Adrenal gland (tissue), 12 donors: ENCODE measurements around the gene TWIST2. TPM values are rescaled to one million over a fixed set of nuclear protein-coding genes. Genes with fewer than 3 reads are reported as not detected.
A peak's percentile ranks its signal among the peaks of the same experiment; 100 is the strongest.

ENCODE experiments used
- DNase-seq, 7 donors: peaks; one replicate each; pipeline ENCODE4 v3.0.0-alpha.2; 2019 to 2020
- H3K27ac ChIP-seq, 5 donors: fragments of 200-600 bp; sonication (generic) in 4 of 5; 1 replicate in 3 of 5; 2 replicates in 2 of 5; pipeline versions ENCODE4 v1.5.1 to v1.8.0; 2016 to 2020; ENCODE audit warnings: mild to moderate bottlenecking in 1 of 5
- H3K27me3 ChIP-seq: fragments of 200-600 bp; 2 replicates; pipeline ENCODE4 v1.8.0; 2021
- H3K36me3 ChIP-seq, 2 donors: fragments of 200-600 bp; replicated peaks in 1 of 2; 1 replicate in 1 of 2; 2 replicates in 1 of 2; pipeline versions ENCODE4 v1.5.1 to v1.8.0; 2018 to 2022
- H3K4me1 ChIP-seq, 2 donors: fragments of 200-600 bp; replicated peaks in 1 of 2; 1 replicate in 1 of 2; 2 replicates in 1 of 2; pipeline versions ENCODE4 v1.5.1 to v1.8.0; 2018 to 2021
- H3K4me3 ChIP-seq, 4 donors: fragments of 200-600 bp; sonication (generic) in 3 of 4; one replicate each; pipeline ENCODE4 v1.5.1; 2016 to 2018
- H3K9me3 ChIP-seq, 3 donors: fragments of 200-600 bp; sonication (generic) in 1 of 3; replicated peaks in 1 of 3; 1 replicate in 2 of 3; 2 replicates in 1 of 3; pipeline versions ENCODE4 v1.5.1 to v1.8.0; 2016 to 2021
- POLR2A ChIP-seq, 2 donors: fragments of 450-650 bp; IDR thresholded peaks; one replicate each; pipeline ENCODE4 v1.6.1; 2017; ENCODE audit warnings: antibody characterized with exemption in 2 of 2, mild to moderate bottlenecking in 2 of 2, moderate library complexity in 1 of 2
- WGBS, 4 donors: extraction: QIAGEN DNeasy Blood & Tissue Kit in 2 of 4; methylation state at CpG; one replicate each; pipeline versions ENCODE4 v1.1.5 to v1.1.7; 2013 to 2017; 5-methylcytosine and 5-hydroxymethylcytosine counted together
- intact Hi-C, 2 donors: fragments of 100-400 bp; cut with DNase I; formaldehyde crosslinking; loops; one replicate each; pipeline versions ENCODE4 v1.14.1 to v1.15.0; 2022 to 2023
- polyA plus RNA-seq, 3 donors: library from polyadenylated mRNA; stranded (reverse); fragments of 200-250 nt in 2 of 3; fragments of 350-450 nt in 1 of 3; fragmentation: Illumina TruSeq in 1 of 3; extraction: RNeasy Lipid Tissue Mini Kit (QIAGEN cat#74804) in 1 of 3; gene quantifications; one replicate each; pipeline ENCODE4 v1.2.3, GENCODE V29; 2013 to 2014
- total RNA-seq, 9 donors: library from RNA; depleted of rRNA in 4 of 9; stranded (reverse); fragments of >200 nt in 4 of 9; fragments of 120-200 nt in 1 of 9; fragmentation: NEBNext Ultra II Directional in 1 of 9; extraction: Animal tissue kit (Norgen Biotek cat#: 25700) in 1 of 9; gene quantifications; one replicate each; pipeline versions ENCODE4 v1.1.0 to v1.2.4, GENCODE V29; 2013 to 2023
- TF ChIP-seq, protein P1 (sequence below), 6 experiments: fragments of 450-650 bp in 4 of 6; fragments of 200-600 bp in 2 of 6; sonication (generic) in 1 of 6; IDR thresholded peaks; 1 replicate in 5 of 6; 2 replicates in 1 of 6; pipeline versions ENCODE4 v1.5.1 to v1.8.0; 2016 to 2021; ENCODE audit warnings: antibody characterized with exemption in 6 of 6, mild to moderate bottlenecking in 2 of 6, moderate library complexity in 1 of 6
- donor health status: healthy with polysubstance abuse.
- donor health status: Bipolar disorder and iron deficiency.
- donor health status: DM: yes; HTN: yes; CAD: no.
- donor health status: DM: no; HTN: no; CAD: no.
- donor health status: DM: no; HTN: no; CAD: no.
- donor health status: DM: yes; HTN: yes; CAD: no.

The TWIST2 gene
- total and polyA plus RNA-seq, 12 donors, result 1.0 to 20.5 (median 6.0) TPM

DNA sequence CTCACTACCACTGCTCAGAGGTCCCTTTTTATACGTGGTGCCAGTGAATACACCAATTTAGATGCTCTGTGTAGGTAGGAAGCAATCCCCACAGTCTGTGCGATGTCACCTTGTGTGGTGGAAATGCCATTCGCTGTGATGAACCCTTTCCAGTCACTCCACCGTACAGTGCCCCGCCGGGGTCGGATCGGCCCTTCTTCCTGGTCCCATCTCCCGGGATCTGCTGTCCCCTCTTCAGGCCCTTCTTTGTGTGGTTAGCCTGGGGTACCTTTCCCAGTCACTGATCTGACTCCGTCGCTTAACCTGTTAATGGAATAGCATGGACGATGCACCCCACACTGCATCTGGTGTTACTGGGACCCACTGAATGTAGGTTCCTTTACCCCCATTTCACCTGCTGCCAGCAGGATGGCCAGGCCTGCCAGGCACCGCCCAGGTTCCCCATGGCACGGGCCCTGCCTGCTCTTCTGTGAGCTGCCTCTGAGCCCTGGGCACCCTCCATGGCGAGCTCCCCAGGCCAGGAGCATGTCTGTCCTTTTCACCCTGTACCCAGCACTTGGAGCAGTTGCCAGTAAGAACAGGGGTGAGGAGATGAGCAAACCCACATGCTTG is 18.0 kb downstream of the TWIST2 start:
- TF ChIP-seq, protein P1, sequence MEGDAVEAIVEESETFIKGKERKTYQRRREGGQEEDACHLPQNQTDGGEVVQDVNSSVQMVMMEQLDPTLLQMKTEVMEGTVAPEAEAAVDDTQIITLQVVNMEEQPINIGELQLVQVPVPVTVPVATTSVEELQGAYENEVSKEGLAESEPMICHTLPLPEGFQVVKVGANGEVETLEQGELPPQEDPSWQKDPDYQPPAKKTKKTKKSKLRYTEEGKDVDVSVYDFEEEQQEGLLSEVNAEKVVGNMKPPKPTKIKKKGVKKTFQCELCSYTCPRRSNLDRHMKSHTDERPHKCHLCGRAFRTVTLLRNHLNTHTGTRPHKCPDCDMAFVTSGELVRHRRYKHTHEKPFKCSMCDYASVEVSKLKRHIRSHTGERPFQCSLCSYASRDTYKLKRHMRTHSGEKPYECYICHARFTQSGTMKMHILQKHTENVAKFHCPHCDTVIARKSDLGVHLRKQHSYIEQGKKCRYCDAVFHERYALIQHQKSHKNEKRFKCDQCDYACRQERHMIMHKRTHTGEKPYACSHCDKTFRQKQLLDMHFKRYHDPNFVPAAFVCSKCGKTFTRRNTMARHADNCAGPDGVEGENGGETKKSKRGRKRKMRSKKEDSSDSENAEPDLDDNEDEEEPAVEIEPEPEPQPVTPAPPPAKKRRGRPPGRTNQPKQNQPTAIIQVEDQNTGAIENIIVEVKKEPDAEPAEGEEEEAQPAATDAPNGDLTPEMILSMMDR (IDR thresholded peaks at IDR 0.05), result no peak
- TF ChIP-seq POLR2A (IDR thresholded peaks at IDR 0.05), result no peak
- no peak overlapping the region for H3K4me3 ChIP-seq
- peak in 1 of 7 donors; percentile 45 for DNase-seq
- WGBS, 4 donors, result 92 to 95% (median 94%) methylated on average over 12 to 15 of the region's 15 CpGs
- peaks cover 7 to 13% of the 10 kb centered on the region in 2 donors for H3K4me1 ChIP-seq
- H3K27ac ChIP-seq, result no peak overlapping the region
- no peaks in the 10 kb centered on the region for H3K9me3 ChIP-seq
- no peaks in the 10 kb centered on the region for H3K36me3 ChIP-seq
- no peaks in the 10 kb centered on the region for H3K27me3 ChIP-seq
- intact Hi-C loops, result no loop called here

DNA sequence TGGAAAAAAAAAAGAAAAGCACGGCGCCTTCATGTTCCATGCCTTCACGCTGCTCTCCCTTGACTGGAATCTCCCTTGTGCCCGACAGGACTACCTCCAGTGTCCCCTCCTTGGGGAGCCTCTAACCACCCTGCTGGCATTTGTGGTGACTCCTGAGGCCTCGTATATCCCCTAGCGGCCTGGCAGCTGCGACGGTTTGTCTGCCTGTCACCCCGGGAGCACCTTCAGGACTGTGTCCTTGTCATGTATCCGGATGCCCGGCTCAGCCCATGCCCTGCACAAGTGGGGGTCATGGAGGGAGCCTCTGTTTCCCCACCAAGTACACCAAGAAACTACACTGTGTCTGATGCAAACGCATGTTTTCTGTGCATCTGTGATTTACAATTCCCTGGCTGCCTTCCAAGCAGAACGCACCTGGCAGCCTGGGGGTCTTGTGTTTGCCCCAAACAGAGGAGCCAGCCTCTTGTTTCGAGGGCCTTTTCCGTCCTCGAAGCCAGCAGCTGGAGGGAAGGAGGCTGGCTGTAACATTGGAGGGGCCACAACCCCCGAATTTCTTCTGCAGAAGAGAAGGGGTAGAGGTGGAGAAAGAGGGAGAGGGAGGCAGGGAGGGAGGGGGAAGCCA is 18.9 kb downstream of the TWIST2 start:
- no peaks in the 10 kb centered on the region for H3K9me3 ChIP-seq
- 72 to 79% (median 75%) methylated on average over 15 to 17 of the region's 17 CpGs for WGBS, 4 donors
- DNase-seq, result peak in 1 of 7 donors; percentile 21
- H3K27ac ChIP-seq, result peak overlapping the region in 1 of 5 donors; percentile 22
- H3K36me3 ChIP-seq, result no peaks in the 10 kb centered on the region
- H3K4me3 ChIP-seq, result no peak overlapping the region
- intact Hi-C loops, result no loop called here
- no peaks in the 10 kb centered on the region for H3K27me3 ChIP-seq
- TF ChIP-seq POLR2A (IDR thresholded peaks at IDR 0.05), result no peak
- TF ChIP-seq, protein P1 (IDR thresholded peaks at IDR 0.05), result no peak
- H3K4me1 ChIP-seq, result peaks cover 7 to 13% of the 10 kb centered on the region in 2 donors

DNA sequence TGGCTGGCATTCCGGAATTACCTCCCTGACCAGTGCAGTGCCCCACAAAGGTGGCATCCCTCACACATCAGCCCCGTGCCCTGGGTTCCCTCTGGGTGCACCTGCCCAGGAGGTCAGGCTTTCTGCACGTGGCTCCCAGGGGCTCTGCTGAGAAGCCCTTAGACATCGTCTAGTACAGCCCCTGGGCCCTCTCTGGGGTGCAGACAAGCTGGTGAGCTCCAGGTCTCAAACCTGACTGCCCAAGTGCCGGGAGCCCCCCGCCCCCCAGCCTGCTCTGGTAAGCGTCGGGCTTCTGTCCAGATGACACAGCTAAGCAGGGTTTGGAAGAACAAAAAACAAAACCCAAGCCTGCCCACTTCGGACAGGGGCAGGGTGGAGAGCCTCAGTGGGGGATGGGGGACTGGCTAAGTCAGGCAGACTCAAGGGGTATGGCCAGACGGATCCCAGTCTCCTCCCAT is 20.2 kb downstream of the TWIST2 start:
- WGBS, 4 donors, result 74 to 84% (median 79%) methylated on average over 9 to 10 of the region's 10 CpGs
- TF ChIP-seq, protein P1 (IDR thresholded peaks at IDR 0.05), result no peak
- peak in 1 of 7 donors; percentile 42 for DNase-seq
- intact Hi-C loops, result no loop called here
- no peak overlapping the region for H3K4me3 ChIP-seq
- H3K27me3 ChIP-seq, result no peaks in the 10 kb centered on the region
- H3K27ac ChIP-seq, result peak overlapping the region in 1 of 5 donors; percentile 49
- no peaks in the 10 kb centered on the region for H3K36me3 ChIP-seq
- H3K9me3 ChIP-seq, result no peaks in the 10 kb centered on the region
- peaks cover 7 to 13% of the 10 kb centered on the region in 2 donors for H3K4me1 ChIP-seq

DNA sequence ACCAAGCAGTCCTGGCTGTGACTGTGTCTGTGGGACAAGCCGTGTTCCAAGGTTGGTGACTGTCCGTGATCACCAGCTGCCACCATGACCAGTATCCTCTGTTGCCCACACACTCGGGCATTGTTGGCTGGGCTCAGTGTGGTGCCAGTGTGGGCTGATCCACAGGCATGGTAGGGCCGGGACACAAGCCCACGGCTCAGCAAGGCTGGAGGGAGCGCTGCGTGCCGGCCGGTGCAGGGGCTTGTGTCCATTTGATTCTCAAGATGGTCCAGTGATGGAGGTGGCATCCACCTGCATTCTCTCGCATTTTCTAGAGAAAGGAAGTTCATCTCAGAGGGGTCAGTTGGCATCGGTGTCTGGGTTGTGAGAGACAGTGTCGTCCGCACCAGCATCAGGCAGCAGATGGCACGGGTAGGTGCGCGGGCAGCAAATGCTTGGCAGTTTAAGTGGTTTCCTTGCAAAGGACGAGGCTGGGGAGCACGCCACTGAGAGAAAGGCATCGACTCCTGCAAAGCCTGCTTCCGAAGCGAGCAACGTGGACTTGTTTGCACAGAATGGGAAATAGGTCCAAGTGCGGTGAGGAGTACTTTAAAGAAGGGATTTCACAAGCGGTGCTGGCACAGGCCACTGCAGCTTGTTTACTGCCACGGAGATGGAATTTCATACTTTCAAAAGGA is 20.9 kb downstream of the TWIST2 start:
- Histone ChIP-seq H3K9me3 (no peaks in the 10 kb centered on the region), H3K4me3 (no peak overlapping the region), H3K4me1 (peaks cover 7 to 11% of the 10 kb centered on the region in 2 donors), H3K27ac (peak overlapping the region in 1 of 5 donors; percentile 49), H3K27me3 (no peaks in the 10 kb centered on the region), H3K36me3 (no peaks in the 10 kb centered on the region)
- DNase-seq, result peak in 2 of 7 donors; percentile 15 to 52
- intact Hi-C loops, result no loop called here
- TF ChIP-seq POLR2A (IDR thresholded peaks at IDR 0.05), result no peak
- TF ChIP-seq, protein P1 (IDR thresholded peaks at IDR 0.05), result no peak
- 83 to 90% (median 87%) methylated on average over 18 to 25 of the region's 25 CpGs for WGBS, 4 donors
